ENCODE measurements around the gene NAALADL1. TPM values are rescaled to one million over a fixed set of nuclear protein-coding genes. Genes with fewer than 3 reads are reported as not detected.
A peak's percentile ranks its signal among the peaks of the same experiment; 100 is the strongest.

The NAALADL1 gene
- total and polyA plus RNA-seq, 9 of the 15 experiments (the other 6 are each of a cell fraction or from before 2014, with no cell fraction given) = 0.06 to 0.72 (median 0.22) TPM; not detected in 4

- TF ChIP-seq ZMIZ1 (IDR thresholded peaks at IDR 0.05; ENCODE audit: low read depth in 2 of 2, low read length in 2 of 2) (no peak), TAF1 (IDR thresholded peaks at IDR 0.05; ENCODE audit: control insufficient read depth, extremely low read depth, insufficient read depth, low read length, severe bottlenecking) (peak; percentile 12), CEBPB (tag; IDR thresholded peaks at IDR 0.05) (no peak), KLF1 (tag; IDR thresholded peaks at IDR 0.05) (peak; percentile 77; the same call in 1 of the 2 replicates), RAD51 (IDR thresholded peaks at IDR 0.05; ENCODE audit: borderline replicate concordance, low read depth) (peak; percentile 97), NCOA6 (IDR thresholded peaks at IDR 0.05) (peak; percentile 87), HMG20B (CRISPR knock-in tag; IDR thresholded peaks at IDR 0.05) (no peak), SAFB (IDR thresholded peaks at IDR 0.05; ENCODE audit: borderline replicate concordance, low read depth, low read length) (peak; percentile 68), DPF2 (IDR thresholded peaks at IDR 0.05) (no peak; the same call in 1 of the 2 replicates)
- TF ChIP-seq, protein P1, sequence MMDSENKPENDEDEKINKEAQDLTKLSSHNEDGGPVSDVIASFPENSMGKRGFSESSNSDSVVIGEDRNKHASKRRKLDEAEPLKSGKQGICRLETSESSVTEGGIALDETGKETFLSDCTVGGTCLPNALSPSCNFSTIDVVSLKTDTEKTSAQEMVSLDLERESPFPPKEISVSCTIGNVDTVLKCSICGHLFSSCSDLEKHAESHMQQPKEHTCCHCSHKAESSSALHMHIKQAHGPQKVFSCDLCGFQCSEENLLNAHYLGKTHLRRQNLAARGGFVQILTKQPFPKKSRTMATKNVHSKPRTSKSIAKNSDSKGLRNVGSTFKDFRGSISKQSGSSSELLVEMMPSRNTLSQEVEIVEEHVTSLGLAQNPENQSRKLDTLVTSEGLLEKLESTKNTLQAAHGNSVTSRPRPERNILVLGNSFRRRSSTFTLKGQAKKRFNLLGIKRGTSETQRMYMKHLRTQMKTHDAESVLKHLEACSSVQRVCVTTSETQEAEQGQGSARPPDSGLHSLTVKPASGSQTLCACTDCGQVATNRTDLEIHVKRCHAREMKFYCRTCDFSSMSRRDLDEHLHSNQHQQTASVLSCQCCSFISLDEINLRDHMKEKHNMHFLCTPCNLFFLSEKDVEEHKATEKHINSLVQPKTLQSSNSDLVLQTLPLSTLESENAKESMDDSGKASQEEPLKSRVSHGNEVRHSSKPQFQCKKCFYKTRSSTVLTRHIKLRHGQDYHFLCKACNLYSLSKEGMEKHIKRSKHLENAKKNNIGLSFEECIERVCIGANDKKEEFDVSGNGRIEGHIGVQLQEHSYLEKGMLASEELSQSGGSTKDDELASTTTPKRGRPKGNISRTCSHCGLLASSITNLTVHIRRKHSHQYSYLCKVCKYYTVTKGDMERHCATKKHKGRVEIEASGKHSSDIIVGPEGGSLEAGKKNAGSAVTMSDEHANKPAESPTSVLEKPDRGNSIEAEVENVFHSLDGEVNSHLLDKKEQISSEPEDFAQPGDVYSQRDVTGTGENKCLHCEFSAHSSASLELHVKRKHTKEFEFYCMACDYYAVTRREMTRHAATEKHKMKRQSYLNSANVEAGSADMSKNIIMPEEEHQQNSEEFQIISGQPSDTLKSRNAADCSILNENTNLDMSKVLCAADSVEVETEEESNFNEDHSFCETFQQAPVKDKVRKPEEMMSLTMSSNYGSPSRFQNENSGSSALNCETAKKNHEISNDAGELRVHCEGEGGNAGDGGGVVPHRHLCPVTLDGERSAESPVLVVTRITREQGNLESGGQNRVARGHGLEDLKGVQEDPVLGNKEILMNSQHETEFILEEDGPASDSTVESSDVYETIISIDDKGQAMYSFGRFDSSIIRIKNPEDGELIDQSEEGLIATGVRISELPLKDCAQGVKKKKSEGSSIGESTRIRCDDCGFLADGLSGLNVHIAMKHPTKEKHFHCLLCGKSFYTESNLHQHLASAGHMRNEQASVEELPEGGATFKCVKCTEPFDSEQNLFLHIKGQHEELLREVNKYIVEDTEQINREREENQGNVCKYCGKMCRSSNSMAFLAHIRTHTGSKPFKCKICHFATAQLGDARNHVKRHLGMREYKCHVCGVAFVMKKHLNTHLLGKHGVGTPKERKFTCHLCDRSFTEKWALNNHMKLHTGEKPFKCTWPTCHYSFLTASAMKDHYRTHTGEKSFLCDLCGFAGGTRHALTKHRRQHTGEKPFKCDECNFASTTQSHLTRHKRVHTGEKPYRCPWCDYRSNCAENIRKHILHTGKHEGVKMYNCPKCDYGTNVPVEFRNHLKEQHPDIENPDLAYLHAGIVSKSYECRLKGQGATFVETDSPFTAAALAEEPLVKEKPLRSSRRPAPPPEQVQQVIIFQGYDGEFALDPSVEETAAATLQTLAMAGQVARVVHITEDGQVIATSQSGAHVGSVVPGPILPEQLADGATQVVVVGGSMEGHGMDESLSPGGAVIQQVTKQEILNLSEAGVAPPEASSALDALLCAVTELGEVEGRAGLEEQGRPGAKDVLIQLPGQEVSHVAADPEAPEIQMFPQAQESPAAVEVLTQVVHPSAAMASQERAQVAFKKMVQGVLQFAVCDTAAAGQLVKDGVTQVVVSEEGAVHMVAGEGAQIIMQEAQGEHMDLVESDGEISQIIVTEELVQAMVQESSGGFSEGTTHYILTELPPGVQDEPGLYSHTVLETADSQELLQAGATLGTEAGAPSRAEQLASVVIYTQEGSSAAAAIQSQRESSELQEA (IDR thresholded peaks at IDR 0.05; ENCODE audit: low read depth) = peak; percentile 77
- TF ChIP-seq, protein P2, sequence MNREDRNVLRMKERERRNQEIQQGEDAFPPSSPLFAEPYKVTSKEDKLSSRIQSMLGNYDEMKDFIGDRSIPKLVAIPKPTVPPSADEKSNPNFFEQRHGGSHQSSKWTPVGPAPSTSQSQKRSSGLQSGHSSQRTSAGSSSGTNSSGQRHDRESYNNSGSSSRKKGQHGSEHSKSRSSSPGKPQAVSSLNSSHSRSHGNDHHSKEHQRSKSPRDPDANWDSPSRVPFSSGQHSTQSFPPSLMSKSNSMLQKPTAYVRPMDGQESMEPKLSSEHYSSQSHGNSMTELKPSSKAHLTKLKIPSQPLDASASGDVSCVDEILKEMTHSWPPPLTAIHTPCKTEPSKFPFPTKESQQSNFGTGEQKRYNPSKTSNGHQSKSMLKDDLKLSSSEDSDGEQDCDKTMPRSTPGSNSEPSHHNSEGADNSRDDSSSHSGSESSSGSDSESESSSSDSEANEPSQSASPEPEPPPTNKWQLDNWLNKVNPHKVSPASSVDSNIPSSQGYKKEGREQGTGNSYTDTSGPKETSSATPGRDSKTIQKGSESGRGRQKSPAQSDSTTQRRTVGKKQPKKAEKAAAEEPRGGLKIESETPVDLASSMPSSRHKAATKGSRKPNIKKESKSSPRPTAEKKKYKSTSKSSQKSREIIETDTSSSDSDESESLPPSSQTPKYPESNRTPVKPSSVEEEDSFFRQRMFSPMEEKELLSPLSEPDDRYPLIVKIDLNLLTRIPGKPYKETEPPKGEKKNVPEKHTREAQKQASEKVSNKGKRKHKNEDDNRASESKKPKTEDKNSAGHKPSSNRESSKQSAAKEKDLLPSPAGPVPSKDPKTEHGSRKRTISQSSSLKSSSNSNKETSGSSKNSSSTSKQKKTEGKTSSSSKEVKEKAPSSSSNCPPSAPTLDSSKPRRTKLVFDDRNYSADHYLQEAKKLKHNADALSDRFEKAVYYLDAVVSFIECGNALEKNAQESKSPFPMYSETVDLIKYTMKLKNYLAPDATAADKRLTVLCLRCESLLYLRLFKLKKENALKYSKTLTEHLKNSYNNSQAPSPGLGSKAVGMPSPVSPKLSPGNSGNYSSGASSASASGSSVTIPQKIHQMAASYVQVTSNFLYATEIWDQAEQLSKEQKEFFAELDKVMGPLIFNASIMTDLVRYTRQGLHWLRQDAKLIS (CRISPR knock-in tag; IDR thresholded peaks at IDR 0.05) = peak; percentile 64
These were observed 44.2 kb downstream of the NAALADL1 start, which contains the start of gene ARL2 (continued) for GRCh38 chr11:65013888-65014725.

Data from K562 (cell line).